T-helper 2 cell (primary cell): Measurements from ENCODE around the gene GABBR1.
A peak's percentile ranks its signal among the peaks of the same experiment; 100 is the strongest.
"Not testable (repeated sequence)": the region's sequence is repeated elsewhere in the genome, so short reads cannot be mapped to it uniquely, and the experiment has no call there.

Experiments
- DNase-seq, 5 experiments: peaks; one replicate each; pipeline versions ENCODE4 v3.0.0 to v3.0.0-alpha.2; 2012 to 2022
- total RNA-seq, 2 donors: gene quantifications; one replicate each; lab custom pipeline; 2026; lab: John Stamatoyannopoulos, UW

The GABBR1 gene
- total RNA-seq, result 44.5 to 74.2 reads per million in 2 donors

DNA sequence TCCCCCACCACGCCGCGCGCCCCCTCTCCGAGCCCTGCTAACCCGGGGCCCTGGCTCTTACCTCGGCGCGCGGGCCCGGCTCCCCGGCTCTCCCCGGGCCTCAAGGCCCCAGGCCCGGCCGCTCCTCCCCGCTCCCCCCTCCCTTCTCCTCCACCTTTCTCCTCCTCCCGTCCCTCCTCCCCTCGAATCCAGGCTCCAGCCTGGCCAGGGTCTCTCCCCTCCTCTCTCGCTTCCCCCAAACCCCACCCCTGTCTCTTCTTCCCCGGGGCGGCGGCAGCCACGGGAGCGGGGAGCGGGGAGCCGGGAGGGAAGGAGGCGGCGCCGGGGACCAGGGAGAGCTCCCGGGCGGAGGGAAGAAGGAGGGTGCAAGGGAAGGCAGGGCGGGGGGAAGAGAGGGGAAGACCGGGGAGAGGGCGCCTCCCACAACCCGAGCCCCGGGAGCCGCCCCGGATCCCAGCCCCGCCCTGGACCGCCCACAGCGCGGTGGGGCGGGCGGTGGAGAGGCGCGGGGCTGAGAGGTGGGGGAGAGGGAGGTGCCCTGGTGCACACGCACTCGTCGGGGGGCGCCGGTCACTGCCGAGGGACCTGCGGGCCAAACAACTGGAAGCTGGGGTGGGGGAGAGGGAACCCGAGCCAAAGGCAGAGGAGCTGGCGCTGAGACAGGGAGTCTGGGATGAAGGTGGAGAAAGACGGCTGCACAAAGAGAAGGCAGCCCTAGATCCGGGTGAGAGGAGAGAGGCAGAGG, at the start of gene GABBR1:
GABBR1 (minus strand) TSS at position 395 of the 745 bp plus-strand sequence. CDS start 798 bp downstream, outside the sequence.
- peak; percentile 47 to 71 (median 64) for DNase-seq

DNA sequence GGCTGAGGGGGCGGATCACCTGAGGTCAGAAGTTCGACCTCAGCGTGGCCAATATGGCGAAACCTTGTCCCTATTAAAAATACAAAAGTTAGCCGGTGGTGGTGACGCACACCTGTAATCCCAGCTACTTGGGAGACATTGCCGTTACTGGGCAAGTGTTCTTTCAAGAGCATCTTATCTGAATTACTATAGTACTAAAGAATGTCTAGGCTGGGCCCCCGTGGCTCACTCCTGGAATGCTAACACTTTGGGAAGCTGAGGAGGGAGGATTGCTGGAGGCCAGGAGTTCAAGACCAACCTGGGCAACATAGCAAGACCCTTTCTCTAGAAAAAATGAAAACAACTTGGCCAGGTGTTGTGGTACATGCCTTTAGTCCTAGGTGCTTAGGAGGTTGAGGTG, 48.8 kb upstream of the GABBR1 start:
- DNase-seq, result no peak

DNA sequence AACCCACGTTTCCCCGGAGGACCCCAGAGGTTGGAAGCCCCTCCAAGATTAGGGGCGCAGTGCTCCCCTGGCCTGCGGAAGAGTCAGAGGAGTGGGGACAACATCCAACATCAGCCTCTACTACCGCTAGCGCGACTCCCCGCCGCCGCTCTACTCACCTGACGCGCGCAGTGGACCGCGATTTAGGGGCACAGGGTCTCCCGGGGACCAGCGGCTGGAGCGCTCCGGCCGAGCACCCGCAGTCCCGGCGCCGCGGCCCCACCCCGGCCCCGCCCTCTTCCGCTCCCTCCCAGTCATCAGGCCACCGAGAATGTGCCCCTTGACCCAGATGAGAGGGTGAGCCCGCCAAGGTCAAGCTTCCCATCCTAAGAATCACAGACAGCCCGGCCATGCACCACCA, 47.9 kb upstream of the GABBR1 start, which contains the start of gene ZFP57:
ZFP57 (minus strand) TSS at position 249 of the 400 bp plus-strand sequence. CDS start 4,149 bp downstream, outside the sequence.
- no peak for DNase-seq

DNA sequence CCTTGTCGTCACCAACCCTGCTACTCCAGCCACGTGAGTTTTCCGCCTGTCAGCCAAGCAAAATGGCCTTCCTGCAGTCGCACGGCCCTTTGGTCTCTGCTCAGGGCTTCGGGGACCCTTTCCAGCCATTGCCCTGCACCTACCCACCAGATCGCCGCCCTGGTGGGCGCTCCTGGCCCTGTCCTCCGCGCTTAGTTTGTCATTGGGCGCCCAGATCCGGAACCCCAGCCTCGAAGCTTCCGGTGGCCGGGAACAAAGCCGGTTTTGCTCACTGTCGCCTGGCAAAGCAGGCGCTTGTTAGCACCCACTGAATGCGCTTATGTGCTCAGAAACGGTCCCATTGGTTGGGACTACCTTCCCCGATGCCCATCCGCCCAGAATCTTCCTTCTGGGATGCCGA, 47.4 kb upstream of the GABBR1 start:
- no peak for DNase-seq

DNA sequence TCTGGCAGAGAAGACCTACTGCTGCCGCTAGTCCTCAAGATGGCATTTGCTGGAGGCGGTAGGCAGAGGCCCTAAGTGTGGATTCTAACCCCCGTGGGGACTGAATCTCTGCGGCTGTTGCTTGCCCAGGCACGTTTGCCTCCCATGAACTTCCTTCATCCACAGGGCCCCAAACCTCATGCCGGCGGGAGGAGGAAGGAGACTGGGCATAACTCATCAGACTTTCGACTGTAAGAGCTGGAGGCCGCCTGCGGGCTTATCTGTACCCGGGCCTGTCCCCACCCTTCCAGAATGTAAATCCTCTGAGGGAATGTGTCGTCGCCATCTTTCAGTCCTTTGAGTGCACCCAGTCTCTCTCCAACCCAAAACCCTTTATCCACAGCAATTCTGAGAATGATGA, 47.0 kb upstream of the GABBR1 start:
- DNase-seq, result no peak

DNA sequence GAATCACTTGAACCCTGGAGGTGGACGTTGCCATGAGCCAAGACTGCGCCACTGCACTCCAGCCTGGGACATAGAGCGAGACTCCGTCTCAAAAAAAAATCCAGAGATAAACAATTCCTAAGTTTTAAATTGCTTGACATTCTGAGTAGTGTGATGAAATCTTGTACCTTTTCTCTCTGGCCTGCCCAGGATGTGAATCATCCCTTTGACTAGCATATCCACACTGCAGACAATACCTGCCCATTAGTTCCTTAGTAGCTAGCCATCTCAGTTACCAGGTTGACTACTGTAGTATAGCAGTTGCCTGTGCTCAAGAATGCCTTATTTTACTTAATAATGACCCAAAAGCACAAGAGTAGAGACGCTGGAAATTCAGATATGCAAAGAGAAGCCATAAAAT, 45.1 kb upstream of the GABBR1 start:
- no peak for DNase-seq

DNA sequence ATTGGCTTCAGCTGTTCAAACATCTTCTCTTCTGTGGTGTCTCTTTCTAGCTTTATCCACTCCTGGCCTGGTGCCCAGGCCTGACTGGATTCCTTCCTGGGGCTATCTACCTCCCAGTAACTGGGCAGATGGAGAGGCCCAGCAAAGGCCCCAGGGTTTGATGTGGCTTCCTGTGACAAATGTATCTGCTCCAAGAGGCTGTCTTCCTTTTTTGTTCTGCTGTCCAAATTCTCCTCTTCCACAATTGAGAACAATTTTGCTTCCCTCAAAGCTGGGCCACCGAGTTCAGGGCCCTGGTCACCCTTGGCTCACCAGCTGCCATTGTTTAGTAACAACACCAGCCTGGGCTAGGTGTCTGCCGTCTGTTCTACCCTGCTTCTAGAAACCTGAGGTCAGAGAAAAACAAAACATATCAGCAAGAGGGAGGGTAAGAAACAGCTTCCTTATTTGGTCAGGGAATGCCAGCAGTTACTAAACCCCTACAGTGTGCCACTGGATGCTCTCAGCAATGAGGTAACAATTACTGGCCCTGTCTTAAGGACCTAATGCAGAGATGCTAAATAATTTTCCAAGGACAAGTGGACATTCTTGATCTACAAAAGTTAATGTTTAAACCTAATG, 44.1 kb upstream of the GABBR1 start:
- no peak for DNase-seq

DNA sequence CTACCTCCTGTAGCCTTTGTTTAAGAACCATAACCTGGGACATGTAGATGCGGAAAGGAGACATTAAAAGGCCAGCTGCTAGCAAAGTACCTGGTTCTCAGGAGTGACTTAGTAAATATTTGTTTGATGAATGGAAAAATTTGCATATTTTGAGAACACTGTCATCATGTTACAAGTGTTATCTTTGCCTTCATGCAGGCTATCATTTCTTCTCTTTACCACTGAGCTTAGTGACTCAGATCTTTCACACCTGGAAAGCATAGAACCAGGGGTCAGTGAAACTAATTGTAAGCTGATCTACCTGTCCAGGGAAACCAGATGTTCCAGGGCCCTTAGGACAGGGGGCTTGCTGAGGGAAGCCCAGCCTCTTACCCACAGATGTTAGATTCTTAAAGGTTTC, 42.6 kb upstream of the GABBR1 start:
- DNase-seq, result no peak

DNA sequence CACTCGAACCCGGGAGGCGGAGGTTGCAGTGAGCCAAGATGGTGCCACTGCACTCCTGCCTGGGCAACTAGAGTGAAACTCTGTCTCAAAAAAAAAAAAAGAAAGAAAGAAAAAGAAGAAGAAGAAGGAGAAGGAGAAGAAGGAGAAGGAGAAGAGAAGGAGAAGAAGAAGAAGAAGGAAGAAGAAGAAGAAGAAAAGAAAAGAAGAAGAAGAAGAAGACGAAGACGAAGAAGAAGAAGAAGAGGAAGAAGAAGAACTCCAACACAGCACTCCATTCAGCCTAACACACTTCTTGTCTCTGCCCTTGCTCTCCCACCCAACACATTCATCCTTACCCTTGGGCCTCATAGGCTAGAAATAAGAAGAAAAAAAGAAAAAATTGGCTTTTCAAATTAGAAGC, 41.0 kb upstream of the GABBR1 start:
- no peak for DNase-seq

DNA sequence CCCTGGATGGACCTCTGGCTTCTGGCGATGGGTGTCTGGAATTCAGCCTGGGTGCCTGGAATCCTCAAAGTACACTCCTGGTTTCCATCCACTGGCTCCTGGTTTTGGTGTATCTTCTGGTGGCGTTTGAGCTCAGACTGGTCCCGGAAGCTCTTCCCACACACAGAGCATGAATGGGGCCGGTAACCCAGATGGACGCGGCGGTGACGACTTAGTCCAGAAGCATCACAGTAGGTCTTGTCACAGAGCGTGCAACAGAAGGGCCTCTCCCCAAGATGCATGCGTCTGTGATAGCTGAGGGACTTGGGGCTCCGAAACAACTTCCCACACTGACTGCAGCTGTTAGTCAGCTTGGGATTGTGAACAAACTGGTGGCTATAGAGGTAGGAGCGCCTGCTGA, 40.2 kb upstream of the GABBR1 start:
- DNase-seq, result no peak

DNA sequence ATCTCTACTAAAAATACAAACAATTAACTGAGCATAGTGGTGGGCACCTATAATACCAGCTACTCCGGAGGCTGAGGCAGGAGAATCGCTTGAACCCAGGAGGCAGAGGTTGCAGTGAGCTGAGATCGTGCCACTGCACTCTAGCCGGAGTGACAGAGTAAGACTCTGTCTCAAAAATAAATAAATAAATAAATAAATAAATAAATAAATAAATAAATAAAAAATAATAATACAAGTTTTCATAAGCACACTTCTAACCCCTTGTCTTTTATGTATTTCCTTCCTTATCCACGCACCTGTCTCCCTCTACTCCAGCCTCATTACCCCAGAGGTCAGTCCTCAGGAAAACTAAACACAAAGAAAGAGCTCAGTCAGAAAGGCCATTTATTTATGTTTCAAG, 39.1 kb upstream of the GABBR1 start:
- DNase-seq, result not testable (repeated sequence)

DNA sequence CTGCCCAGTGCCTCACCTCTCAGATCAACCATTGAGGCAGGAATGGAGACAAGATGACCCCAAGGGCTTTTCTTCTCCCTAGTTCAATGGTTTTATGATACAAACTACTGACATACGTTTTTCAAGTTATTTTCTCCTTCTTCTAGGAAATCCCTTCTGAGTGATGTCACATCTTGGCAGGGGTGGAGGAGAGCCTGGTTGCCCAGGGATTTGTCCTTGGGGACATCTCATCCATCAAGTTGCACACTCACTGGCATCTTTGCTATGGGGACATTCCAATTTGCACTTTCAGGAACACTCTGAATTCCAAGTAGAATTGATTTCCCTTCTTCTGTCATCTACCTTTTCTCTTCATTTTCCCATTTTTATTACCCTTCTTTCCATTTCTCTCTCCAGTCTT, 38.0 kb upstream of the GABBR1 start:
- no peak for DNase-seq

DNA sequence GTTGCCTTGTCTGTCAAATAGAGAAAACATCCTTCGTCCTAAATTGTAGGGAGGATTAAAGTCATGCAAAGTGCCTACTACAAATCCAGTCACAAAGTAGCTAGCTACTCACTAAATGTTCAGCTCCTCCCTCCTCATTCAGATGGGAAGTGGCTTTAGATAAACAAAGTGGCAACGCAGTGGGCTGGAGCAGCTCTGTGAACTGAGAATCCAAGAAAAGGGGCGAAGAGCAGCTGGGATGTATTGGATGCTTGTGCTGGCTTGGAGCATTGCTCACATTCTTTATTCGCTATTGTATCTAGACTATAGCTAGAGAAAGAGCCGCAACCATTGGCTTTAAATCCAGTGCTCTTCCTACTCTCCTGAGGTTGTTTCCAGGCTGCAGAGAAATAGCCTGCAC, 34.2 kb upstream of the GABBR1 start:
- no peak for DNase-seq

DNA sequence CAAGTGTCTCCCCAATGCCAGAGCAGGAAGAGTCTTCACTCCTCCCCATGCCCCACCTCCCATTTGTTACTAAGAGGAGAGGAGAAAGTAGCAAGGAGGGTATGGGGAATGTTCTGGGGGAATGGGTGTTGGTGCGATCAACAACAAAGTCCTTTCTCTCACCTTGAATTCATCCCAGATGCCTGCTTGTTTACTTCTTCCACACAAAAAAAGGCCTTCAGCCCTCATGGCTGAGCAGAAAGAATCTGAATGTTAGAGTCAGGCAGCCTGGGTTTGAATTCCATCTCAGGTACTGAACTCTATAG, 33.8 kb upstream of the GABBR1 start:
- no peak for DNase-seq

DNA sequence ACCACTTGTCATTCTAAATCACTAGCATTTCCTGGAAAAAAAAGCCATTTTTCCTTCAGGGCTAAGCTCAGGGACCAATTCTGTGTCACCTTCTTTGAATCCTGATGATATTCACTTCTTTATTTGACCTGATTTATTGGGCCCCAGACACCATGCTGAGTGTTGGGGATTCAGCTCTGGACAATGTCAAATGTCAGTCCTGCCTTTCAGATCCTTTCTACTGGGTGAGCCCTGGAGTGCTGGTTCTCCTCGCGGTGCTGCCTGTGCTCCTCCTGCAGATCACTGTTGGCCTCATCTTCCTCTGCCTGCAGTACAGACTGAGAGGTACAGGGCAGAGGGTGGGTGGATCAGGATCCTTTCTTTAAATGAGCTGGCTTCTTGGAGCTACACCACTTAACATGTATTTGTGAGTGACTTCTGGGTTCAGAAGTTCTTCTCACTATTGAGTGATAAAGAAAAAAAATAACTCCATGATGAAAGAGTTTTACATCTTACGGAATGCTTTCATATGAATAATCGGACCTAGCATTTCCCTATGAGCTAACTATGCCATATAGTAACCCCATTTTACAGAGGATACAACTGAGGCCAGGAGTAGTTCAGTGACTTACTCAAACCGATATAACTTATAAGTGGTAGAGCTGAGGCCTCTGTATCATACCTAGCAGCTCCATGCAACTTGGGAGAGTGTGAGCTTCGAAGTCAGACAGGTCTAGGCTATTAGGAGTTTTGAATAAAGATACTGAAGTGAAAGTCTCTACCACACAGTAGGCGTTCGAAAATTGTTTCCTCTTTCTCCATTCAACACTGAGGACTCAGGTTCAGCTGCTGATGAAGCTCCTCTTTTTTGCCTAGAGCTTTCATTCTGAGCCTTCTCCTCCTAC, 33.2 kb upstream of the GABBR1 start:
- DNase-seq, result no peak

DNA sequence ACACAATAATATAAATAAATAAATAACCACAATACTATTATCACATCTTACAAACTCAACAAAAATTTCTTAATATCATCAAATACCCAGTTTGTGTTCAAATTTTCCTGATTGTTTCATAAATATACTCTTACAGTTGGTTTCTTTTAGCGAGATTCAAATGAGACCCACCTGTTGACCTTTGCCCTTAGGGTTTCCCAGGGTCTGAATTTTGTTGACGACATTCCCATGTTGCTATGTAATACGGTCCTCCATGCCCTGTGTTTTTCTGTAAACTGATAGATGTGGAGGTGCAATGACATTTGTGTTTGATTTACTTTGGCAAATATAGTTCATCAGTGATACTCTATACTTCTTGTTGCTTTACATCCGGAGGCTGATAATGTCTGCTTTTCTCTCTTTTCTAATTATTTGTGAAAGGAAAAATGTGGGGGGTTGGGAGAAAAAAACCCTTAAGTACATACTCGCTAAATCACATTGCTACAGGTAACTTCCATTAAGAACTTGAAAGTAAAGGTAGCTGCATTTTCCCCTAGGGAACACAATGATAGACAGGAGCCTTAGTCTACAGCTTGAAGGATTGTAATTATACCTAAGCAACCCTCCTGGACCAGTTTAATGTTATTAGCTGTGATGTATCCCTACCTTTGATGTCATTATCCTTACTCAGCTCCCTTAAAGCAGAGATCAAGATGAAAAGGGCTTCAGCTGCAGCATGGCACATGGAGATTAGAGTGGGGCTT, 30.5 kb upstream of the GABBR1 start:
- no peak for DNase-seq

DNA sequence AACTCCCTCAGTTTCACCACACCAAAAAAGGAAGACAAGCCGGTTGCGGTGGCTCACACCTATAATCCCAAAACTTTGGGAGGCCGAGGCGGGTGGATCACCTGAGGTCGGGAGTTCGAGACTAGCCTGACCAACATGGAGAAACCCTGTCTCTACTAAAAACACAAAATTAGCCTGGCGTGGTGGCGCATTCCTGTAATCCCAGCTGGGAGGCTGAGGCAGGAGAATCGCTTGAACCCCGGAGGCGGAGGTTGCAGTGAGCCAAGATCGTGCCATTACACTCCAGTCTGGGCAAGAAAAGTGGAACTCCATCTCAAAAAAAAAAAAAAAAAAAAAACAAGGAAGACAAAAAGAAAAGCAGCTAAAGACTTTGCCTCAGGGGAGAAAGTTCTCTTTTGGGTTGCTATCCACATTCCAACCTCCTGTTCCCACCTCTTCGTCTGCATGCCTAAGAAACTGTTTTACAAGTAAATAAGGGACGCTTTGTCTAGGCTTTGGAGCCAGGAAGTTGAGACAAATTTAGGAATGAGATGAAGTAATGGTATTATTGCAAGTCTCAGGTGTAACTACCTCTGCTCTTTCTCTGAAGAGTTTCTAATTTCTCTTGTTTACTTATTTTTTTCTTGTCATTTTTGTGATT, 28.6 kb upstream of the GABBR1 start:
- not testable (repeated sequence) for DNase-seq

DNA sequence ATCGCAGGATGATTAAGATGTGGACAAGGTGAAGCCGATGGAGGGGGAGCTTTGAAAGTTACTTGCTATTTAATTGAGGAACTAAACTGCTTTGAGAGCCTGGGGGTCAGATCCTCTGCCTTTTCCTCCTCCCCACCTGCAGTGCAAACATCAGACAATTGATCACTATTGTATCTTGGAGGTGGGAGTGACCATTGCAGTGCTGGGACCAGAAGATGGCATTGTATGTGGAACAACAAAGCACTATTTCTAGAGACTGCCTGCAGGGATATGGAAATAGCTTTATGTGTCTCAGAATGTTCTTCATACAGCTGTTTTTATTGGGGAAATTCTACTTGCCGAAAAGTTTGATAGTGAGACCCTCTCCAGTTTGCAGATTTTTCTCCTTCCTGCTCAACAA, 28.1 kb upstream of the GABBR1 start:
- DNase-seq, result no peak

DNA sequence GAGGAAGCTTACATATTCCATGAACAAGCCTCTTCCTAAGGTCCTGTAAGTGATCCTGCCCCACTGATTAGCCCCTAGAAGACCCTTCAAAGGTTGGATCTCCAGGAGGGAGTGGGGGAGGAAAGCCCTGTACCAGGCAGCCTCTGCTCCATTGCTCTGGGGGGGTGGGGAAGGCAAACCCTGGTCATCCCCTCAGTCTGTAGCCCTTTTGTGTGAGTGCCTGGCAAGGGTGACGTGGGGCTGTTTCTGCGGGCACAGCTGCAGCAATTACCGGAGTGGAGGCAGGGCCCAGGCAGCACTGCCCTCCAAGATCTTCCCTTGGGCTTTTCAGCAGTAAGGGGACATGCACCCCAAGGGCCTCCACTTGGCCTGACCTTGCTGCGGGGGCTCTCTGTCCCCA, 23.8 kb upstream of the GABBR1 start, which contains the start of gene MOG:
MOG (plus strand) TSS at position 295 of the 400 bp plus-strand sequence. CDS start 118 bp downstream, outside the sequence.
- no peak for DNase-seq

DNA sequence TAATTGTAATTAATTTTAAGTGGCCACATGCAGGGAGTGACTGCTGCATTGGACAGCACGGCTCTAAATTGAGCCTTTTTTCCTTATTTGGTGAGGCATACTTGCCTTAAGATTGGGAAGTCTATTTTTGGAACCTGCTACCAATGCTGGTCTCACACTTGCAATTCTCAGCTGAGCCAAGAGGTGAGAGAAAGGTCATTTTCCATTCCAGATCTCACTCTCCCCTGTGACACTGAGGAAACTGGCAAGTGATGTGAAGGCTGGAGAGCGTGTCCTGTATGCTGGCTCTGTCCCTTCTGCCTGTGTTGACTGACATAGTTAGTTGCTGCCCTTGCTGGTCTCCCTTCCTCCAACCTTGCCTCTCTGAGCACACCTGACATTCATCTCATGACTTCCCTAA, 23.2 kb upstream of the GABBR1 start:
- no peak for DNase-seq

DNA sequence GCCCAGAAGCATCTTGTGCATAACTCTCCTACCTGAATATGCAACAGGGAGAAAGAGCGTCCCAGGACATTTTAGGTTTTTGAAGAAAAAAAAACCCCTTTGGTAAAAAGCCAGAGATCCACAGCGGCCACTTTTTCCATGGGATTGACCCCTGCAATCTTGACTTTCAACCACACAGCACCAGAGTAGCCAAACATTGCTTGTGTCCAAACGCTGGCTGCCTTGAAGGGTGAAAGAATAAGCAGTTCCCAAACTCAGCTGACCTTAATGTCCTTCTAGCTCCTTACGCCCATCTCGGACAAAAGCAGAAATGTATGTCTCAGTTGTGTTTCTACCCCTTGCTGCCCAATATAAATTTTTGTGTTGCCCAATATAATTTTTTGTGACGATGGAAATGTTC, 22.7 kb upstream of the GABBR1 start:
- DNase-seq, result no peak

DNA sequence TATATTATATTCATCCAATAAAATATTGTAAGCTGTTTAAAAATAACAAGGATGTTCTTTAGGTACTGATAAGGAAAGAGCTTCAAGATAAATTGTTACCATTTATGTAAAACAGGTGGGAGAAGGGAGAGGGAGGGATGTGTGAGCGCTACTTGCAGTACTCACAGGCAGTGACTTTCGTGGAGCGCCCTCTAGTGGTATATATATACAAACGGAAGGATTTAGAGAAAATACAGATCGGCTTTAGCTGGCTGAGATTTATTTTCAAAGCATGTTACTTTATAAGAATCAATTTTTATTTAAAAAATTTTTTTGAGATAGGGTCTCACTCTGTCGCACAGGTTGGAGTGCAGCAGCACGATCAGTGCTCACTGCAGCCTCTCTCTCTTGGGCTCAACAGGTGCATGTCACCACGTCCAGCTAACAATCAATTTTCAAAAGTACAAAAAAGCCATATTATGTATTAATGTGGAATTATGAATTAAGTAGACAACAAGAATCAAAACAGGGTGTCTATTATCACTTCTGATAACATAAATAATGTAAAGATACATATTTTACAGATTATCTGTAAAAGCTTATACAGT, 20.6 kb upstream of the GABBR1 start:
- peak in 3 of 5 experiments; percentile 18 to 72 (median 40) for DNase-seq
